ENCODE results near the gene HNRNPH2. TPM values are rescaled to one million over a fixed set of nuclear protein-coding genes. Genes with fewer than 3 reads are reported as not detected.

Gene HNRNPH2
- total and polyA plus RNA-seq, 2 experiments from 2014 or later: 59.2 to 80.1 TPM

DNA sequence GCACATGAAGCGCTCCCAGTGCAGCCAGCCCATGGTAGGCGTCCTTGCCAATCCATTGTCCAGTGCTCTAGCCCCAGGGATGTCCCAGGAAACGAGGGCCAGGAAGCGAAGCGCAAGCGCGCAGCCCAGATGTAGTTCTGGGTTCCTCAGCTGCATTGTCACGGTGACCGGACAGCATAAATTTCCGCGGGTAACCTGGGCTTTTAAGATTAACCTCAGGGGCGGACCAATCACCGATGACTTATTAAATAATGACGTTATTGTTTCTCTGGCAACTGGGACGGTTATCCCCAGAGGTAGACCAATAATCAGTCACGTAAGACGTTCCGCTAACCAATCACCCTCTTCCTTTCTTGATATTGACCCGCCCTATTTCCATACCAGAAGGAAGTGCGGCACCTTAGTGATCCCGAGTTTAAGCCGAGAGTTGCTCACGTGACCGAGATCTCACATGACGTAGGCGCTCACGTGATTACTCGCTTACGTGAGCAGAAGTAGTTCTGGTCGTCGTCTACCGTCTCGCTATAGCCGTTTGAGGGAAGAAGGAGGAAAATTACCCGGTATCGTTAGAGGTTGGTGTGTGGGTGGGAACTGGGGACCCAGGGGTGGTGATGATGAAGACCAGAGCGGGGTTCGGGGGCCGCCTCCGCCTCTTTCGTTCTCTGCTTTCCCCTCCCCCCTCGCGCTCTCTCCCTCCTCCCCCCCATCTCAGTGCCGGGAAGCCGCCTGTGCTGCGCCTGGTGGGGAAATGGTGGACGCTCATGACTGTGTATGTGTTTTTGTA is at the start of gene HNRNPH2, which contains the start of gene GLA (continued):
- TF ChIP-seq STAT1 (IDR thresholded peaks at IDR 0.05; ENCODE audit: unreplicated experiment) (no peak), EZH2 (IDR thresholded peaks at IDR 0.05; ENCODE audit: low read depth, unreplicated experiment) (no peak)

DNA sequence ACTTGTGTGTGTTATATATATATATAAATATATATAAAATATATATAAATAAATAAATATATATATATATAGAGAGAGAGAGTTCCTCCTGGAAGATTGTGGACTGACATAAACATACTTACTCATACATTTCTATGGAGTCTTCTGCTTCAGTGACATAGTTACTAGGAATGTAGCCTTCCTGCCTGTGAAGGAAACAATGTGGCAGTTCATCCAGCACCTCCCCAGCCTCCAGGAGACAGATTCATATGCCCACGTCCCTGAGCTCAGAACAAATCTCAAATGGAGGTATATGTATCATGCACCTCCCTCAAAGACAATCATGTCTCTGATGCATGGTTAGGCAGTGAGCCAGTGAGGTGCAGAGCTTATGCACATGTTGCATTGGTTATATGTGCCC is 48.1 kb upstream of the HNRNPH2 start:
- no peaks in the 10 kb centered on the region for H3K27me3 ChIP-seq (ENCODE audit: insufficient read depth)
- Mint-ChIP-seq H3K27me3 (ENCODE audit: insufficient read depth, low read depth, poor library complexity) (no peaks in the 10 kb centered on the region), H3K27ac (no peak overlapping the region), H3K9me3 (no peaks in the 10 kb centered on the region), H3K4me1 (peaks cover 2% of the 10 kb centered on the region; the same call in 1 of the 3 replicates), H3K4me3 (no peak overlapping the region), H3K36me3 (ENCODE audit: low read depth) (no peaks in the 10 kb centered on the region)
- no peaks in the 10 kb centered on the region for H3K79me2 ChIP-seq (replicated peaks; ENCODE audit: insufficient read depth)
- H2AFZ ChIP-seq: no peak overlapping the region
- no peaks in the 10 kb centered on the region for H3K4me1 ChIP-seq (ENCODE audit: insufficient read depth)
- DNase-seq (ENCODE audit: low spot score) (no peak), ATAC-seq (no peak)
- H3K36me3 ChIP-seq (ENCODE audit: insufficient read depth): no peaks in the 10 kb centered on the region
- no peaks in the 10 kb centered on the region for H4K20me1 ChIP-seq (replicated peaks; ENCODE audit: insufficient read depth)
- no peak overlapping the region for H3K4me3 ChIP-seq
- H3K4me2 ChIP-seq: no peak overlapping the region
- no peaks in the 10 kb centered on the region for H3F3A ChIP-seq (replicated peaks; ENCODE audit: low read depth)
- H3K27ac ChIP-seq (ENCODE audit: low read depth): no peak overlapping the region
- H3K9me2 ChIP-seq (ENCODE audit: insufficient read depth): no peaks in the 10 kb centered on the region
- TF ChIP-seq STAT1 (IDR thresholded peaks at IDR 0.05; ENCODE audit: unreplicated experiment): no peak
- no peak for TF ChIP-seq EZH2phosphoT487 (IDR thresholded peaks at IDR 0.05; ENCODE audit: unreplicated experiment)
- TF ChIP-seq CREB1 (CRISPR knock-in tag; IDR thresholded peaks at IDR 0.05; ENCODE audit: low read depth): no peak
- TF ChIP-seq POLR2AphosphoS5 (IDR thresholded peaks at IDR 0.05; ENCODE audit: low read depth): no peak
- TF ChIP-seq, protein P1, sequence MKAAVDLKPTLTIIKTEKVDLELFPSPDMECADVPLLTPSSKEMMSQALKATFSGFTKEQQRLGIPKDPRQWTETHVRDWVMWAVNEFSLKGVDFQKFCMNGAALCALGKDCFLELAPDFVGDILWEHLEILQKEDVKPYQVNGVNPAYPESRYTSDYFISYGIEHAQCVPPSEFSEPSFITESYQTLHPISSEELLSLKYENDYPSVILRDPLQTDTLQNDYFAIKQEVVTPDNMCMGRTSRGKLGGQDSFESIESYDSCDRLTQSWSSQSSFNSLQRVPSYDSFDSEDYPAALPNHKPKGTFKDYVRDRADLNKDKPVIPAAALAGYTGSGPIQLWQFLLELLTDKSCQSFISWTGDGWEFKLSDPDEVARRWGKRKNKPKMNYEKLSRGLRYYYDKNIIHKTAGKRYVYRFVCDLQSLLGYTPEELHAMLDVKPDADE (IDR thresholded peaks at IDR 0.05): no peak
- TF ChIP-seq JUNB (IDR thresholded peaks at IDR 0.05; ENCODE audit: unreplicated experiment): no peak
- no peak for TF ChIP-seq ZNF114 (CRISPR knock-in tag; IDR thresholded peaks at IDR 0.05)
- TF ChIP-seq, protein P2, sequence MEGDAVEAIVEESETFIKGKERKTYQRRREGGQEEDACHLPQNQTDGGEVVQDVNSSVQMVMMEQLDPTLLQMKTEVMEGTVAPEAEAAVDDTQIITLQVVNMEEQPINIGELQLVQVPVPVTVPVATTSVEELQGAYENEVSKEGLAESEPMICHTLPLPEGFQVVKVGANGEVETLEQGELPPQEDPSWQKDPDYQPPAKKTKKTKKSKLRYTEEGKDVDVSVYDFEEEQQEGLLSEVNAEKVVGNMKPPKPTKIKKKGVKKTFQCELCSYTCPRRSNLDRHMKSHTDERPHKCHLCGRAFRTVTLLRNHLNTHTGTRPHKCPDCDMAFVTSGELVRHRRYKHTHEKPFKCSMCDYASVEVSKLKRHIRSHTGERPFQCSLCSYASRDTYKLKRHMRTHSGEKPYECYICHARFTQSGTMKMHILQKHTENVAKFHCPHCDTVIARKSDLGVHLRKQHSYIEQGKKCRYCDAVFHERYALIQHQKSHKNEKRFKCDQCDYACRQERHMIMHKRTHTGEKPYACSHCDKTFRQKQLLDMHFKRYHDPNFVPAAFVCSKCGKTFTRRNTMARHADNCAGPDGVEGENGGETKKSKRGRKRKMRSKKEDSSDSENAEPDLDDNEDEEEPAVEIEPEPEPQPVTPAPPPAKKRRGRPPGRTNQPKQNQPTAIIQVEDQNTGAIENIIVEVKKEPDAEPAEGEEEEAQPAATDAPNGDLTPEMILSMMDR (conservative IDR thresholded peaks at IDR 0.05; ENCODE audit: low read depth in 2 of 2): no peak
- no peak for TF ChIP-seq EZH2 (IDR thresholded peaks at IDR 0.05; ENCODE audit: low read depth, unreplicated experiment)
- TF ChIP-seq ZNF331 (CRISPR knock-in tag; IDR thresholded peaks at IDR 0.05; ENCODE audit: low read depth): no peak
- no peak for TF ChIP-seq NANOG (IDR thresholded peaks at IDR 0.05; ENCODE audit: borderline replicate concordance)
- TF ChIP-seq, protein P3, sequence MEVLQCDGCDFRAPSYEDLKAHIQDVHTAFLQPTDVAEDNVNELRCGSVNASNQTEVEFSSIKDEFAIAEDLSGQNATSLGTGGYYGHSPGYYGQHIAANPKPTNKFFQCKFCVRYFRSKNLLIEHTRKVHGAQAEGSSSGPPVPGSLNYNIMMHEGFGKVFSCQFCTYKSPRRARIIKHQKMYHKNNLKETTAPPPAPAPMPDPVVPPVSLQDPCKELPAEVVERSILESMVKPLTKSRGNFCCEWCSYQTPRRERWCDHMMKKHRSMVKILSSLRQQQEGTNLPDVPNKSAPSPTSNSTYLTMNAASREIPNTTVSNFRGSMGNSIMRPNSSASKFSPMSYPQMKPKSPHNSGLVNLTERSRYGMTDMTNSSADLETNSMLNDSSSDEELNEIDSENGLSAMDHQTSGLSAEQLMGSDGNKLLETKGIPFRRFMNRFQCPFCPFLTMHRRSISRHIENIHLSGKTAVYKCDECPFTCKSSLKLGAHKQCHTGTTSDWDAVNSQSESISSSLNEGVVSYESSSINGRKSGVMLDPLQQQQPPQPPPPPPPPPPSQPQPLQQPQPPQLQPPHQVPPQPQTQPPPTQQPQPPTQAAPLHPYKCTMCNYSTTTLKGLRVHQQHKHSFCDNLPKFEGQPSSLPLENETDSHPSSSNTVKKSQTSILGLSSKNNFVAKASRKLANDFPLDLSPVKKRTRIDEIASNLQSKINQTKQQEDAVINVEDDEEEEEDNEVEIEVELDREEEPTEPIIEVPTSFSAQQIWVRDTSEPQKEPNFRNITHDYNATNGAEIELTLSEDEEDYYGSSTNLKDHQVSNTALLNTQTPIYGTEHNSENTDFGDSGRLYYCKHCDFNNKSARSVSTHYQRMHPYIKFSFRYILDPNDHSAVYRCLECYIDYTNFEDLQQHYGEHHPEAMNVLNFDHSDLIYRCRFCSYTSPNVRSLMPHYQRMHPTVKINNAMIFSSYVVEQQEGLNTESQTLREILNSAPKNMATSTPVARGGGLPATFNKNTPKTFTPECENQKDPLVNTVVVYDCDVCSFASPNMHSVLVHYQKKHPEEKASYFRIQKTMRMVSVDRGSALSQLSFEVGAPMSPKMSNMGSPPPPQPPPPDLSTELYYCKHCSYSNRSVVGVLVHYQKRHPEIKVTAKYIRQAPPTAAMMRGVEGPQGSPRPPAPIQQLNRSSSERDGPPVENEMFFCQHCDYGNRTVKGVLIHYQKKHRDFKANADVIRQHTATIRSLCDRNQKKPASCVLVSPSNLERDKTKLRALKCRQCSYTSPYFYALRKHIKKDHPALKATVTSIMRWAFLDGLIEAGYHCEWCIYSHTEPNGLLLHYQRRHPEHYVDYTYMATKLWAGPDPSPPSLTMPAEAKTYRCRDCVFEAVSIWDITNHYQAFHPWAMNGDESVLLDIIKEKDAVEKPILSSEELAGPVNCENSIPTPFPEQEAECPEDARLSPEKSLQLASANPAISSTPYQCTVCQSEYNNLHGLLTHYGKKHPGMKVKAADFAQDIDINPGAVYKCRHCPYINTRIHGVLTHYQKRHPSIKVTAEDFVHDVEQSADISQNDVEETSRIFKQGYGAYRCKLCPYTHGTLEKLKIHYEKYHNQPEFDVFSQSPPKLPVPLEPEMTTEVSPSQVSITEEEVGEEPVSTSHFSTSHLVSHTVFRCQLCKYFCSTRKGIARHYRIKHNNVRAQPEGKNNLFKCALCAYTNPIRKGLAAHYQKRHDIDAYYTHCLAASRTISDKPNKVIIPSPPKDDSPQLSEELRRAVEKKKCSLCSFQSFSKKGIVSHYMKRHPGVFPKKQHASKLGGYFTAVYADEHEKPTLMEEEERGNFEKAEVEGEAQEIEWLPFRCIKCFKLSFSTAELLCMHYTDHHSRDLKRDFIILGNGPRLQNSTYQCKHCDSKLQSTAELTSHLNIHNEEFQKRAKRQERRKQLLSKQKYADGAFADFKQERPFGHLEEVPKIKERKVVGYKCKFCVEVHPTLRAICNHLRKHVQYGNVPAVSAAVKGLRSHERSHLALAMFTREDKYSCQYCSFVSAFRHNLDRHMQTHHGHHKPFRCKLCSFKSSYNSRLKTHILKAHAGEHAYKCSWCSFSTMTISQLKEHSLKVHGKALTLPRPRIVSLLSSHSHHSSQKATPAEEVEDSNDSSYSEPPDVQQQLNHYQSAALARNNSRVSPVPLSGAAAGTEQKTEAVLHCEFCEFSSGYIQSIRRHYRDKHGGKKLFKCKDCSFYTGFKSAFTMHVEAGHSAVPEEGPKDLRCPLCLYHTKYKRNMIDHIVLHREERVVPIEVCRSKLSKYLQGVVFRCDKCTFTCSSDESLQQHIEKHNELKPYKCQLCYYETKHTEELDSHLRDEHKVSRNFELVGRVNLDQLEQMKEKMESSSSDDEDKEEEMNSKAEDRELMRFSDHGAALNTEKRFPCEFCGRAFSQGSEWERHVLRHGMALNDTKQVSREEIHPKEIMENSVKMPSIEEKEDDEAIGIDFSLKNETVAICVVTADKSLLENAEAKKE (CRISPR knock-in tag; IDR thresholded peaks at IDR 0.05): no peak
